Ishikawa (cell line): Measurements from ENCODE around the gene ATRNL1.

ENCODE experiments used
- CEBPB ChIP-seq: IDR thresholded peaks from 2 replicates; pipeline ENCODE4 v1.6.1; 2012
- EGR1 ChIP-seq: IDR thresholded peaks from 2 replicates; pipeline ENCODE4 v1.6.1; 2012
- FOXM1 ChIP-seq: IDR thresholded peaks from 2 replicates; pipeline ENCODE4 v1.6.1; 2012; ENCODE audit warnings: low read depth, borderline replicate concordance
- TEAD4 ChIP-seq: IDR thresholded peaks from 2 replicates; pipeline ENCODE4 v1.6.1; 2012
- YY1 ChIP-seq: IDR thresholded peaks from 2 replicates; pipeline ENCODE4 v1.6.1; 2012; ENCODE audit warnings: low read depth
- TF ChIP-seq, protein P1 (sequence below): IDR thresholded peaks from 2 replicates; pipeline ENCODE4 v1.6.1; 2012

DNA sequence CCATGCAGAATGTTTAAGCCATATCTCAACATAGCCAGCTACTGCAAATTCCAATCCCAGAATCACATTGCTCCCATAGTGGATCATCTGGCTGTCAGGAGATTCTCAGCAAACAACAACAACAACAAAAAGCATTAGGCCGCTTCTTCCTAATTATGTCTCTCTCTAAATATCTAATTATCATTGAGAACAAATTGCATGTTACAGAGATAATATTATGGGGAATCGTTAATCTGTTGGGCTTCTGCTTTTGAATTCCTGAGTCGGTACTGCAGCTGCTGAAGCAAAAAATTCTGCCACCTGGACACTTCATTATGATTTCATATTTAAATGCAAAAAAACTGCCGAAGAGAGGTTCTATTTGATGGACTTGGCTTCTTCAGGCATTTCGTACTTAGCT, 791.2 kb downstream of the ATRNL1 start:
- TF ChIP-seq CEBPB (no peak), YY1 (no peak), EGR1 (no peak), FOXM1 (no peak), TEAD4 (no peak)
- TF ChIP-seq, protein P1, sequence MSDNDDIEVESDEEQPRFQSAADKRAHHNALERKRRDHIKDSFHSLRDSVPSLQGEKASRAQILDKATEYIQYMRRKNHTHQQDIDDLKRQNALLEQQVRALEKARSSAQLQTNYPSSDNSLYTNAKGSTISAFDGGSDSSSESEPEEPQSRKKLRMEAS, result no peak
